Sigmoid colon (tissue), 4 donors: Measurements from ENCODE around the gene PDLIM5.

Experiments used
- POLR2A ChIP-seq, 2 donors: fragments of 450-650 bp; IDR thresholded peaks; one replicate each; pipeline ENCODE4 v1.6.1; 2016; ENCODE audit warnings: antibody characterized with exemption in 2 of 2, mild to moderate bottlenecking in 2 of 2, moderate library complexity in 2 of 2
- POLR2AphosphoS5 ChIP-seq, 4 donors: sonication (generic); formaldehyde crosslinking; IDR thresholded peaks; one replicate each; pipeline ENCODE4 v1.6.1; 2017; ENCODE audit warnings: antibody characterized with exemption in 4 of 4
- TF ChIP-seq, protein P1 (sequence below), 4 experiments: fragments of 450-650 bp in 3 of 4; fragments of 200-600 bp in 1 of 4; IDR thresholded peaks; one replicate each; pipeline ENCODE4 v1.5.1; 2016 to 2019; ENCODE audit warnings: antibody characterized with exemption in 4 of 4, mild to moderate bottlenecking in 3 of 4, moderate library complexity in 2 of 4

- TF ChIP-seq POLR2AphosphoS5 (IDR thresholded peaks at IDR 0.05) (no peak), POLR2A (IDR thresholded peaks at IDR 0.05) (no peak)
- TF ChIP-seq, protein P1, sequence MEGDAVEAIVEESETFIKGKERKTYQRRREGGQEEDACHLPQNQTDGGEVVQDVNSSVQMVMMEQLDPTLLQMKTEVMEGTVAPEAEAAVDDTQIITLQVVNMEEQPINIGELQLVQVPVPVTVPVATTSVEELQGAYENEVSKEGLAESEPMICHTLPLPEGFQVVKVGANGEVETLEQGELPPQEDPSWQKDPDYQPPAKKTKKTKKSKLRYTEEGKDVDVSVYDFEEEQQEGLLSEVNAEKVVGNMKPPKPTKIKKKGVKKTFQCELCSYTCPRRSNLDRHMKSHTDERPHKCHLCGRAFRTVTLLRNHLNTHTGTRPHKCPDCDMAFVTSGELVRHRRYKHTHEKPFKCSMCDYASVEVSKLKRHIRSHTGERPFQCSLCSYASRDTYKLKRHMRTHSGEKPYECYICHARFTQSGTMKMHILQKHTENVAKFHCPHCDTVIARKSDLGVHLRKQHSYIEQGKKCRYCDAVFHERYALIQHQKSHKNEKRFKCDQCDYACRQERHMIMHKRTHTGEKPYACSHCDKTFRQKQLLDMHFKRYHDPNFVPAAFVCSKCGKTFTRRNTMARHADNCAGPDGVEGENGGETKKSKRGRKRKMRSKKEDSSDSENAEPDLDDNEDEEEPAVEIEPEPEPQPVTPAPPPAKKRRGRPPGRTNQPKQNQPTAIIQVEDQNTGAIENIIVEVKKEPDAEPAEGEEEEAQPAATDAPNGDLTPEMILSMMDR (IDR thresholded peaks at IDR 0.05), result no peak
Measured at GRCh38 chr4:94650690-94651089, 198.9 kb downstream of the PDLIM5 start.
